GM23338 (cell line): ENCODE measurements around the gene PIGR. TPM values are rescaled to one million over a fixed set of nuclear protein-coding genes. Genes with fewer than 3 reads are reported as not detected.

ENCODE experiments used
- ATAC-seq: fragments of 200-7000 bp; cut with Tn5 transposase; 3 replicates; pipeline ENCODE4 v1.9.1; 2020
- DNase-seq: peaks from one replicate; pipeline ENCODE4 v3.0.0-alpha.2; 2015; ENCODE audit warnings: low spot score
- H2AFZ ChIP-seq: fragments of 200-600 bp; sonication (generic); 2 replicates; pipeline ENCODE4 v1.8.0; 2016; ENCODE audit warnings: antibody characterized with exemption, mild to moderate bottlenecking, moderate library complexity
- H3F3A ChIP-seq: fragments of 200-600 bp; sonication (generic); replicated peaks from 2 replicates; pipeline ENCODE4 v1.8.0; 2017; ENCODE audit warnings: antibody characterized with exemption, mixed run types, low read depth
- H3K27ac ChIP-seq: fragments of 200-600 bp; sonication (generic); 2 replicates; pipeline ENCODE4 v1.6.1; 2016; ENCODE audit warnings: low read depth
- H3K27me3 ChIP-seq: fragments of 200-600 bp; sonication (generic); 2 replicates; pipeline ENCODE4 v1.8.0; 2016; ENCODE audit warnings: mild to moderate bottlenecking, mixed run types, moderate library complexity; ENCODE audit not compliant: insufficient read depth
- H3K36me3 ChIP-seq: fragments of 200-600 bp; sonication (generic); 2 replicates; pipeline ENCODE4 v1.8.0; 2016; ENCODE audit warnings: mild to moderate bottlenecking; ENCODE audit not compliant: insufficient read depth
- H3K4me1 ChIP-seq: fragments of 200-600 bp; sonication (generic); 2 replicates; pipeline ENCODE4 v1.8.0; 2016; ENCODE audit warnings: mild to moderate bottlenecking, moderate library complexity; ENCODE audit not compliant: insufficient read depth
- H3K4me2 ChIP-seq: fragments of 200-600 bp; sonication (generic); 2 replicates; pipeline ENCODE4 v1.7.1; 2017; ENCODE audit warnings: mixed run types
- H3K4me3 ChIP-seq: fragments of 200-600 bp; sonication (generic); 2 replicates; pipeline ENCODE4 v1.6.1; 2016; ENCODE audit warnings: mixed run types
- H3K79me2 ChIP-seq: fragments of 200-600 bp; sonication (generic); replicated peaks from 2 replicates; pipeline ENCODE4 v1.8.0; 2017; ENCODE audit warnings: mild to moderate bottlenecking; ENCODE audit not compliant: insufficient read depth
- H3K9me2 ChIP-seq: fragments of 200-600 bp; sonication (generic); 2 replicates; pipeline ENCODE4 v1.8.0; 2017; ENCODE audit not compliant: insufficient read depth
- H4K20me1 ChIP-seq: fragments of 200-600 bp; sonication (generic); replicated peaks from 2 replicates; pipeline ENCODE4 v1.8.0; 2017; ENCODE audit warnings: mild to moderate bottlenecking; ENCODE audit not compliant: insufficient read depth
- H3K27ac Mint-ChIP-seq: 2 replicates; pipeline ENCODE4 v1.8.0; 2020; ENCODE audit warnings: inconsistent platforms, mild to moderate bottlenecking, moderate library complexity, mixed read lengths
- H3K27me3 Mint-ChIP-seq: 3 replicates; pipeline ENCODE4 v1.8.0; 2022; ENCODE audit warnings: low read depth, mild to moderate bottlenecking, moderate library complexity, mixed read lengths, inconsistent platforms; ENCODE audit not compliant: insufficient read depth, poor library complexity
- H3K36me3 Mint-ChIP-seq: 3 replicates; pipeline ENCODE4 v1.8.0; 2021; ENCODE audit warnings: low read depth, mild to moderate bottlenecking, inconsistent platforms, moderate library complexity, mixed read lengths
- H3K4me1 Mint-ChIP-seq: 3 replicates; pipeline ENCODE4 v1.8.0; 2020; ENCODE audit warnings: mild to moderate bottlenecking, inconsistent platforms, mixed read lengths
- H3K4me3 Mint-ChIP-seq: 3 replicates; pipeline ENCODE4 v1.8.0; 2021; ENCODE audit warnings: moderate library complexity, mild to moderate bottlenecking, inconsistent platforms, mixed read lengths
- H3K9me3 Mint-ChIP-seq: 3 replicates; pipeline ENCODE4 v1.8.0; 2020; ENCODE audit warnings: moderate library complexity, mild to moderate bottlenecking, inconsistent platforms, mixed read lengths
- EZH2 ChIP-seq: fragments of 200-600 bp; sonication (generic); IDR thresholded peaks from one replicate; pipeline ENCODE4 v1.8.0; 2017; ENCODE audit warnings: antibody characterized with exemption, mild to moderate bottlenecking, low read depth; ENCODE audit not compliant: unreplicated experiment
- ZNF462 ChIP-seq: fragments of 250-450 bp; sonication (Bioruptor Pico); IDR thresholded peaks from 2 replicates; pipeline ENCODE4 v1.5.0; 2020; ENCODE audit warnings: mild to moderate bottlenecking, moderate library complexity
- polyA plus RNA-seq: library from polyadenylated mRNA; unstranded; fragments of >200 nt; fragmentation: Nextera tagmentation; extraction: Ambion mirVana; gene quantifications from 2 replicates; pipeline ENCODE4 v1.2.1, GENCODE V29; 2016
- total RNA-seq: library from RNA; depleted of rRNA; stranded (reverse); fragments of >200 nt; shearing (Covaris generic); gene quantifications from 2 replicates; pipeline ENCODE4 v1.2.3, GENCODE V29; 2014
- TF ChIP-seq, protein P1 (sequence below), 2 experiments: fragments of 200-600 bp in 1 of 2; sonication (generic) in 1 of 2; conservative IDR thresholded peaks; 2 replicates each; pipeline versions ENCODE4 v1.5.1 to v1.6.1; 2016 to 2017; ENCODE audit warnings: antibody characterized with exemption in 2 of 2, low read depth in 2 of 2, mild to moderate bottlenecking in 2 of 2, moderate library complexity in 1 of 2

The PIGR gene
- total and polyA plus RNA-seq, 2 experiments from 2014 or later: not detected

DNA sequence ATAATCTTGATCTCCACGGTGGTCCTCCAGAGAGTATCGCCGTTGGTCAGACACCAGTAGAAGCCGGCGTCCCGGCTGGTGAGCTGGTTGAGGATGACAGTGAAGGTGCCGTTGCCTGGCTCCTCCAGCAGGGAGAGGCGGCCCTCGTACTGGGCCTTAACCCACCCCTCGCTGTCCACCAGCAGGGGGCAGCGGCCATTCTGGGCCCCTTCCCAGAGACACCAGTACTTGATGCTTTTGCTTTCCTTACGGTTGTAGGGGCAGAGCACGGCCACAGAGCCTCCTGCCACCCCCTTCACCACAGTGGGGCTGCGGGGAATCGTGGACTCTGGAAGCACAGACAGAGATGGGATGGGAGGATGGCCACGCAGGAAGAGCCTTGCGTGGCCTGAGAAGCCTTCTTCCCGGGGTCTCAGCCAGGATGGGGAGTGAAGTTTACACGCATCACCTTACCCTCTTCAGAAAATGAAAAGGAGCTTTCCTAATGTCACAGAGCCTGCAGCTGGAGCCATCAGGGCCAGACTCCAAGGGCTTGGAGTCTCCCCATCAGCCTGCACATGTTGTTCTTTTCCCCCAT is 10.7 kb downstream of the PIGR start:
- Histone ChIP-seq H3K36me3 (no peaks in the 10 kb centered on the region), H4K20me1 (no peaks in the 10 kb centered on the region), H3K4me3 (no peak overlapping the region), H3F3A (no peaks in the 10 kb centered on the region), H3K4me1 (no peaks in the 10 kb centered on the region), H3K79me2 (no peaks in the 10 kb centered on the region), H3K4me2 (no peak overlapping the region), H3K27me3 (no peaks in the 10 kb centered on the region), H3K27ac (no peak overlapping the region), H2AFZ (peak overlapping the region; percentile 95), H3K9me2 (no peaks in the 10 kb centered on the region)
- H3K9me3 Mint-ChIP-seq: no peaks in the 10 kb centered on the region
- no peak overlapping the region for H3K4me3 Mint-ChIP-seq
- H3K36me3 Mint-ChIP-seq: no peaks in the 10 kb centered on the region
- peaks cover 2% of the 10 kb centered on the region for H3K27me3 Mint-ChIP-seq
- TF ChIP-seq ZNF462 (0 out of 2 replicates have a peak, but pooled peaks have one; percentile 36), EZH2 (no peak)
- TF ChIP-seq, protein P1, sequence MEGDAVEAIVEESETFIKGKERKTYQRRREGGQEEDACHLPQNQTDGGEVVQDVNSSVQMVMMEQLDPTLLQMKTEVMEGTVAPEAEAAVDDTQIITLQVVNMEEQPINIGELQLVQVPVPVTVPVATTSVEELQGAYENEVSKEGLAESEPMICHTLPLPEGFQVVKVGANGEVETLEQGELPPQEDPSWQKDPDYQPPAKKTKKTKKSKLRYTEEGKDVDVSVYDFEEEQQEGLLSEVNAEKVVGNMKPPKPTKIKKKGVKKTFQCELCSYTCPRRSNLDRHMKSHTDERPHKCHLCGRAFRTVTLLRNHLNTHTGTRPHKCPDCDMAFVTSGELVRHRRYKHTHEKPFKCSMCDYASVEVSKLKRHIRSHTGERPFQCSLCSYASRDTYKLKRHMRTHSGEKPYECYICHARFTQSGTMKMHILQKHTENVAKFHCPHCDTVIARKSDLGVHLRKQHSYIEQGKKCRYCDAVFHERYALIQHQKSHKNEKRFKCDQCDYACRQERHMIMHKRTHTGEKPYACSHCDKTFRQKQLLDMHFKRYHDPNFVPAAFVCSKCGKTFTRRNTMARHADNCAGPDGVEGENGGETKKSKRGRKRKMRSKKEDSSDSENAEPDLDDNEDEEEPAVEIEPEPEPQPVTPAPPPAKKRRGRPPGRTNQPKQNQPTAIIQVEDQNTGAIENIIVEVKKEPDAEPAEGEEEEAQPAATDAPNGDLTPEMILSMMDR (conservative IDR thresholded peaks at IDR 0.05; ENCODE audit: low read depth in 2 of 2): peak; percentile 82 to 93
- peak; percentile 94 for ATAC-seq
- peak; percentile 90 for DNase-seq
- no peaks in the 10 kb centered on the region for H3K4me1 Mint-ChIP-seq
- H3K27ac Mint-ChIP-seq: no peak overlapping the region
